Activated CD4-positive, alpha-beta T cell treated with anti-CD3 and anti-CD28 coated beads, Interleukin-2, Interleukin-4, amounts not matched to agents 100 ng/mL and 50 ng/mL, durations not matched to agents 16 hours and 8 hours (primary cell): ENCODE measurements around the gene CISTR.

Experiments used
- DNase-seq: peaks from one replicate; pipeline ENCODE4 v3.0.0-alpha.2; 2020; ENCODE audit warnings: low spot score

The CISTR gene

GRCh38 chr12:53743266-53744129, 8.3 kb downstream of the CISTR start:
- peak; percentile 68 for DNase-seq

- no peak for DNase-seq
Observed at GRCh38 chr12:53740130-53740491, 11.7 kb downstream of the CISTR start.

- no peak for DNase-seq
Observed at GRCh38 chr12:53739214-53740129, 12.3 kb downstream of the CISTR start.

GRCh38 chr12:53738406-53739213, 13.2 kb downstream of the CISTR start:
- DNase-seq, result no peak

- no peak for DNase-seq
Observed at GRCh38 chr12:53737951-53738405, 13.8 kb downstream of the CISTR start.

GRCh38 chr12:53737093-53737808, 14.5 kb downstream of the CISTR start:
- no peak for DNase-seq

- no peak for DNase-seq
Observed at GRCh38 chr12:53736592-53736991, 15.2 kb downstream of the CISTR start.

- DNase-seq, result no peak
Observed at GRCh38 chr12:53735556-53735955, 16.2 kb downstream of the CISTR start.

GRCh38 chr12:53734425-53734824, 17.4 kb downstream of the CISTR start:
- no peak for DNase-seq

- DNase-seq, result no peak
Observed at GRCh38 chr12:53733807-53734200, 18.0 kb downstream of the CISTR start.

- DNase-seq, result no peak
Observed at GRCh38 chr12:53733051-53733806, 18.6 kb downstream of the CISTR start.

GRCh38 chr12:53729644-53730043, 22.1 kb downstream of the CISTR start:
- DNase-seq, result no peak

GRCh38 chr12:53728206-53728605, 23.6 kb downstream of the CISTR start:
- DNase-seq, result no peak

- DNase-seq, result peak; percentile 98
Observed at GRCh38 chr12:53727310-53728041, 24.3 kb downstream of the CISTR start, which contains the start of gene CALCOCO1. TSS of gene CALCOCO1 (minus strand) at chr12:53727452. CDS start at chr12:53725242, 2,210 bp downstream.

- DNase-seq, result no peak
Observed at GRCh38 chr12:53726946-53727309, 24.9 kb downstream of the CISTR start.

GRCh38 chr12:53726341-53726740, 25.4 kb downstream of the CISTR start:
- DNase-seq, result no peak

- DNase-seq, result no peak
Observed at GRCh38 chr12:53725824-53726223, 26.0 kb downstream of the CISTR start.

- DNase-seq, result no peak
Observed at GRCh38 chr12:53722450-53723041, 29.2 kb downstream of the CISTR start.

GRCh38 chr12:53720946-53721345, 30.8 kb downstream of the CISTR start:
- no peak for DNase-seq
